ENCODE measurements around the gene TMEM8B. TPM values are rescaled to one million over a fixed set of nuclear protein-coding genes. Genes with fewer than 3 reads are reported as not detected.

TMEM8B gene
- total RNA-seq, 1 experiment from 2014 or later: 9.3 TPM

GRCh38 chr9:35841645-35841900 lies 12.5 kb downstream of the TMEM8B start:
- H4K8ac ChIP-seq (replicated peaks; ENCODE audit: insufficient read length, low read depth, low read length): no peak overlapping the region
- H3K27me3 ChIP-seq (ENCODE audit: insufficient read depth, low read length): no peaks in the 10 kb centered on the region
- Mint-ChIP-seq H3K9me3 (no peaks in the 10 kb centered on the region), H3K36me3 (ENCODE audit: insufficient read depth in 1 of 3, low read depth in 3 of 3) (no peaks in the 10 kb centered on the region; a peak in 2 of 7 replicates), H3K4me3 (no peak overlapping the region), H3K4me1 (peaks cover 27 to 36% of the 10 kb centered on the region in 2 experiments), H3K27me3 (ENCODE audit: low read depth) (peaks cover 25% of the 10 kb centered on the region), H3K27ac (no peak overlapping the region)
- H3K23me2 ChIP-seq (ENCODE audit: insufficient read length, low read depth, low read length, poor library complexity, severe bottlenecking): peaks cover 7% of the 10 kb centered on the region
- H3K79me1 ChIP-seq (ENCODE audit: insufficient read depth, low read depth, low read length, poor library complexity, severe bottlenecking): no peaks in the 10 kb centered on the region
- H3K4ac ChIP-seq (ENCODE audit: low read depth, low read length): no peak overlapping the region
- no peak overlapping the region for H3K4me2 ChIP-seq (ENCODE audit: insufficient read depth, insufficient read length, low read length)
- H4K5ac ChIP-seq (ENCODE audit: insufficient read length, low read depth, low read length): no peak overlapping the region
- no peak overlapping the region for H4K91ac ChIP-seq (ENCODE audit: insufficient read length, low read depth, low read length)
- H3K14ac ChIP-seq (ENCODE audit: insufficient read depth, low read length): no peak overlapping the region
- H3K79me2 ChIP-seq (ENCODE audit: insufficient read depth, low read length): no peaks in the 10 kb centered on the region
- H3T11ph ChIP-seq (ENCODE audit: low read length): no peak overlapping the region
- no peak for TF ChIP-seq CTCF (conservative IDR thresholded peaks at IDR 0.05)
- no peak overlapping the region for H3K27ac ChIP-seq (ENCODE audit: insufficient read length, low read depth, low read length)
- WGBS (ENCODE audit: extremely low coverage, insufficient read length, low lambda C conversion rate): no CpG with 5 or more reads among the region's 5 CpGs
- no peak overlapping the region for H3K18ac ChIP-seq (ENCODE audit: insufficient read length, low read depth, low read length)
- no peak overlapping the region for H2BK15ac ChIP-seq (ENCODE audit: low read depth, low read length)
- no peak for DNase-seq
- no peak overlapping the region for H2BK20ac ChIP-seq (ENCODE audit: low read depth, low read length, poor library complexity, severe bottlenecking)
- H4K20me1 ChIP-seq (ENCODE audit: control insufficient read depth, insufficient read depth, insufficient read length): no peaks in the 10 kb centered on the region
- H2AK5ac ChIP-seq (ENCODE audit: insufficient read length, low read length): no peak overlapping the region
- no peak overlapping the region for H3K23ac ChIP-seq (ENCODE audit: insufficient read length, low read depth, low read length)
- peaks cover 14% of the 10 kb centered on the region; the same call in 1 of the 2 replicates for H3K4me1 ChIP-seq (ENCODE audit: insufficient read depth, low read length)
- no peak overlapping the region for H3K9ac ChIP-seq (ENCODE audit: extremely low read depth, insufficient read length, low read length)
- no peaks in the 10 kb centered on the region for H3K9me3 ChIP-seq (ENCODE audit: control insufficient read depth, low read depth, low read length)
- H2AFZ ChIP-seq (ENCODE audit: low read length): no peak overlapping the region
- H2BK120ac ChIP-seq (ENCODE audit: low read depth, low read length, poor library complexity, severe bottlenecking): no peak overlapping the region
- no peak overlapping the region for H2BK12ac ChIP-seq (ENCODE audit: insufficient read length, low read depth, low read length)
- H2BK5ac ChIP-seq (ENCODE audit: insufficient read length, low read length): no peak overlapping the region
- no peak overlapping the region for H3K56ac ChIP-seq (ENCODE audit: insufficient read length, low read depth, low read length)
